Liver (tissue), 3 donors: ENCODE results near the gene C15orf62.

ENCODE experiments used
- GABPA ChIP-seq, 2 donors: IDR thresholded peaks in 1 of 2; conservative IDR thresholded peaks in 1 of 2; 2 replicates each; pipeline ENCODE4 v1.6.1; 2016; ENCODE audit warnings: antibody characterized with exemption in 2 of 2, mild to moderate bottlenecking in 1 of 2, moderate library complexity in 1 of 2
- JUND ChIP-seq, 2 donors: IDR thresholded peaks; 2 replicates each; pipeline ENCODE4 v1.6.1; 2016; ENCODE audit warnings: antibody characterized with exemption in 2 of 2
- RAD21 ChIP-seq, 2 donors: IDR thresholded peaks; 2 replicates each; pipeline ENCODE4 v1.6.1; 2016; ENCODE audit warnings: antibody characterized with exemption in 2 of 2, mild to moderate bottlenecking in 2 of 2
- TAF1 ChIP-seq: conservative IDR thresholded peaks from 2 replicates; pipeline ENCODE4 v1.6.1; 2016; ENCODE audit warnings: antibody characterized with exemption, mild to moderate bottlenecking
- YY1 ChIP-seq: IDR thresholded peaks from 2 replicates; pipeline ENCODE4 v1.6.1; 2016; ENCODE audit warnings: antibody characterized with exemption, mild to moderate bottlenecking
- TF ChIP-seq, protein P1 (sequence below): IDR thresholded peaks from 2 replicates; pipeline ENCODE4 v1.6.1; 2016; ENCODE audit warnings: antibody characterized with exemption
- TF ChIP-seq, protein P2 (sequence below): fragments of 150-350 bp; IDR thresholded peaks from 2 replicates; pipeline ENCODE4 v1.5.1; 2017; ENCODE audit warnings: improper control_type of control experiment, low read depth, low read length; ENCODE audit not compliant: missing input control
- TF ChIP-seq, protein P3 (sequence below): IDR thresholded peaks from 2 replicates; pipeline ENCODE4 v1.6.1; 2016; ENCODE audit warnings: antibody characterized with exemption
- TF ChIP-seq, protein P4 (sequence below): IDR thresholded peaks from 2 replicates; pipeline ENCODE4 v1.6.1; 2016; ENCODE audit warnings: antibody characterized with exemption, mild to moderate bottlenecking
- donor health status: healthy.
- donor health status: healthy.

DNA sequence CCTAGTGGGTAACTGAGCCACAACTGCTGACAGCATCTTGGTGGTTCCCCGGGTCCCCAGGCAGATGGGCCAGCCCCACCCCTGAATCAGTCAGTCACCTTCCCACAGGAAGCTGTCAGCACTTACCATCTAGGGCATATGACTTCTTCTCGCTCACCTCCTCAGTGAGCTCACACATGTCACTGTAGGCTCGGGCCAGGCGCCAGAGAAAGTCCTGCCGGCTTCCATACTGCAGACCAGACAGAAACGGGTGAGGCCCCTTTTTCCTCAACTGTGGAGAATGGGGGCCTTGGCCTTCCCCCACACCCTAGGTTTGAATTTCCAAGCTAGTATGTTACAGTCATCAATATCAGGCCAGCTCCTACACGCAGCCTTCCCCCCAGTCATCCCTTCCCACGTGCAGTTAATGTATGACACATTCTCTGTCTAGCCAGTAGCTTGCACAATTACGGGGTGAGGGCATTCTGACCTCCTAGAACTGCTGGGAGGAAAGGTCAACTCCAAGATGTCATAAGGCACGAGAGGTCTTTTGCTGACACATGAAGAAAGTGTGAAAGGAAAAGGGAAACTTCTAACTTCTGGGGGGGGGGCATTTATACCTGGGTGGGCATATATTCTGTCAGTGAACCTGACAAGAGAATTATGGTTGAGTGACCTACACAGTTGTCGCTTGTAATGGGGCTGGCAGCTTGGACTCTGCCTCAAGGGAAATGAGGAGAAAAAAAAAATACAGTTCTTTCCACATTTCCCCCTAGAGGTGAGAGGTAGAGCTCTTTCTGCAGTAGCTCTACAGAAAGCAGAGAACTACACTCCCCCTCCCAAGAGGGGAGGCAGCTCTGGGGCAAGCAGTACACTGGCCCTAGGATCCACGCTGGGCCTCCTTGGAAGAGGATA is 25.6 kb upstream of the C15orf62 start:
- TF ChIP-seq, protein P1, sequence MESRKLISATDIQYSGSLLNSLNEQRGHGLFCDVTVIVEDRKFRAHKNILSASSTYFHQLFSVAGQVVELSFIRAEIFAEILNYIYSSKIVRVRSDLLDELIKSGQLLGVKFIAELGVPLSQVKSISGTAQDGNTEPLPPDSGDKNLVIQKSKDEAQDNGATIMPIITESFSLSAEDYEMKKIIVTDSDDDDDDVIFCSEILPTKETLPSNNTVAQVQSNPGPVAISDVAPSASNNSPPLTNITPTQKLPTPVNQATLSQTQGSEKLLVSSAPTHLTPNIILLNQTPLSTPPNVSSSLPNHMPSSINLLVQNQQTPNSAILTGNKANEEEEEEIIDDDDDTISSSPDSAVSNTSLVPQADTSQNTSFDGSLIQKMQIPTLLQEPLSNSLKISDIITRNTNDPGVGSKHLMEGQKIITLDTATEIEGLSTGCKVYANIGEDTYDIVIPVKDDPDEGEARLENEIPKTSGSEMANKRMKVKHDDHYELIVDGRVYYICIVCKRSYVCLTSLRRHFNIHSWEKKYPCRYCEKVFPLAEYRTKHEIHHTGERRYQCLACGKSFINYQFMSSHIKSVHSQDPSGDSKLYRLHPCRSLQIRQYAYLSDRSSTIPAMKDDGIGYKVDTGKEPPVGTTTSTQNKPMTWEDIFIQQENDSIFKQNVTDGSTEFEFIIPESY, result peak; percentile 48
- TF ChIP-seq, protein P2, sequence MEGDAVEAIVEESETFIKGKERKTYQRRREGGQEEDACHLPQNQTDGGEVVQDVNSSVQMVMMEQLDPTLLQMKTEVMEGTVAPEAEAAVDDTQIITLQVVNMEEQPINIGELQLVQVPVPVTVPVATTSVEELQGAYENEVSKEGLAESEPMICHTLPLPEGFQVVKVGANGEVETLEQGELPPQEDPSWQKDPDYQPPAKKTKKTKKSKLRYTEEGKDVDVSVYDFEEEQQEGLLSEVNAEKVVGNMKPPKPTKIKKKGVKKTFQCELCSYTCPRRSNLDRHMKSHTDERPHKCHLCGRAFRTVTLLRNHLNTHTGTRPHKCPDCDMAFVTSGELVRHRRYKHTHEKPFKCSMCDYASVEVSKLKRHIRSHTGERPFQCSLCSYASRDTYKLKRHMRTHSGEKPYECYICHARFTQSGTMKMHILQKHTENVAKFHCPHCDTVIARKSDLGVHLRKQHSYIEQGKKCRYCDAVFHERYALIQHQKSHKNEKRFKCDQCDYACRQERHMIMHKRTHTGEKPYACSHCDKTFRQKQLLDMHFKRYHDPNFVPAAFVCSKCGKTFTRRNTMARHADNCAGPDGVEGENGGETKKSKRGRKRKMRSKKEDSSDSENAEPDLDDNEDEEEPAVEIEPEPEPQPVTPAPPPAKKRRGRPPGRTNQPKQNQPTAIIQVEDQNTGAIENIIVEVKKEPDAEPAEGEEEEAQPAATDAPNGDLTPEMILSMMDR, result no peak
- TF ChIP-seq RAD21 (IDR thresholded peaks at IDR 0.05) (peak in 1 of 2 donors; percentile 10), TAF1 (no peak), JUND (IDR thresholded peaks at IDR 0.05) (peak; percentile 72 to 81), YY1 (peak; percentile 35), GABPA (IDR thresholded peaks at IDR 0.05 in 1 of 2, conservative IDR thresholded peaks at IDR 0.05 in 1 of 2) (no peak)
- TF ChIP-seq, protein P3, sequence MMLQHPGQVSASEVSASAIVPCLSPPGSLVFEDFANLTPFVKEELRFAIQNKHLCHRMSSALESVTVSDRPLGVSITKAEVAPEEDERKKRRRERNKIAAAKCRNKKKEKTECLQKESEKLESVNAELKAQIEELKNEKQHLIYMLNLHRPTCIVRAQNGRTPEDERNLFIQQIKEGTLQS, result no peak
- TF ChIP-seq, protein P4, sequence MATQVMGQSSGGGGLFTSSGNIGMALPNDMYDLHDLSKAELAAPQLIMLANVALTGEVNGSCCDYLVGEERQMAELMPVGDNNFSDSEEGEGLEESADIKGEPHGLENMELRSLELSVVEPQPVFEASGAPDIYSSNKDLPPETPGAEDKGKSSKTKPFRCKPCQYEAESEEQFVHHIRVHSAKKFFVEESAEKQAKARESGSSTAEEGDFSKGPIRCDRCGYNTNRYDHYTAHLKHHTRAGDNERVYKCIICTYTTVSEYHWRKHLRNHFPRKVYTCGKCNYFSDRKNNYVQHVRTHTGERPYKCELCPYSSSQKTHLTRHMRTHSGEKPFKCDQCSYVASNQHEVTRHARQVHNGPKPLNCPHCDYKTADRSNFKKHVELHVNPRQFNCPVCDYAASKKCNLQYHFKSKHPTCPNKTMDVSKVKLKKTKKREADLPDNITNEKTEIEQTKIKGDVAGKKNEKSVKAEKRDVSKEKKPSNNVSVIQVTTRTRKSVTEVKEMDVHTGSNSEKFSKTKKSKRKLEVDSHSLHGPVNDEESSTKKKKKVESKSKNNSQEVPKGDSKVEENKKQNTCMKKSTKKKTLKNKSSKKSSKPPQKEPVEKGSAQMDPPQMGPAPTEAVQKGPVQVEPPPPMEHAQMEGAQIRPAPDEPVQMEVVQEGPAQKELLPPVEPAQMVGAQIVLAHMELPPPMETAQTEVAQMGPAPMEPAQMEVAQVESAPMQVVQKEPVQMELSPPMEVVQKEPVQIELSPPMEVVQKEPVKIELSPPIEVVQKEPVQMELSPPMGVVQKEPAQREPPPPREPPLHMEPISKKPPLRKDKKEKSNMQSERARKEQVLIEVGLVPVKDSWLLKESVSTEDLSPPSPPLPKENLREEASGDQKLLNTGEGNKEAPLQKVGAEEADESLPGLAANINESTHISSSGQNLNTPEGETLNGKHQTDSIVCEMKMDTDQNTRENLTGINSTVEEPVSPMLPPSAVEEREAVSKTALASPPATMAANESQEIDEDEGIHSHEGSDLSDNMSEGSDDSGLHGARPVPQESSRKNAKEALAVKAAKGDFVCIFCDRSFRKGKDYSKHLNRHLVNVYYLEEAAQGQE, result no peak
